HG03196 (cell line): ENCODE data around the gene SH3YL1.
"Not testable (repeated sequence)": the region's sequence is repeated elsewhere in the genome, so short reads cannot be mapped to it uniquely, and the experiment has no call there.

Experiments
- ATAC-seq: cut with Tn5 transposase; IDR thresholded peaks from one replicate; pipeline ENCODE4 v1.9.1; 2021; ENCODE audit not compliant: unreplicated experiment

SH3YL1 gene

GRCh38 chr2:185221-185620, 78.6 kb downstream of the SH3YL1 start:
- no peak for ATAC-seq

GRCh38 chr2:184695-185094, 79.1 kb downstream of the SH3YL1 start:
- no peak for ATAC-seq

- no peak for ATAC-seq
Observed at GRCh38 chr2:182509-183122, 81.2 kb downstream of the SH3YL1 start.

- ATAC-seq, result no peak
Observed at GRCh38 chr2:180311-180710, 83.5 kb downstream of the SH3YL1 start.

- ATAC-seq, result no peak
Observed at GRCh38 chr2:179886-180285, 83.9 kb downstream of the SH3YL1 start.

- no peak for ATAC-seq
Observed at GRCh38 chr2:177733-178132, 86.1 kb downstream of the SH3YL1 start.

- ATAC-seq, result no peak
Observed at GRCh38 chr2:176917-177316, 86.9 kb downstream of the SH3YL1 start.

- ATAC-seq, result no peak
Observed at GRCh38 chr2:175880-176820, 87.7 kb downstream of the SH3YL1 start.

- no peak for ATAC-seq
Observed at GRCh38 chr2:175161-175786, 88.6 kb downstream of the SH3YL1 start.

GRCh38 chr2:172120-172519, 91.7 kb downstream of the SH3YL1 start:
- ATAC-seq, result not testable (repeated sequence)

GRCh38 chr2:169741-170140, 94.1 kb downstream of the SH3YL1 start:
- ATAC-seq, result no peak
